Mammary epithelial cell (primary cell): Measurements from ENCODE around the gene PDRG1.

Experiments
- EZH2 ChIP-seq: IDR thresholded peaks from 2 replicates; pipeline ENCODE4 v1.6.1; 2012; ENCODE audit warnings: low read length, inconsistent platforms, borderline replicate concordance
- TF ChIP-seq, protein P1 (sequence below), 2 donors: IDR thresholded peaks in 1 of 2; conservative IDR thresholded peaks in 1 of 2; 2 replicates each; pipeline ENCODE4 v1.5.1; 2011 to 2012; ENCODE audit warnings: inconsistent platforms in 2 of 2, low read length in 2 of 2, mild to moderate bottlenecking in 2 of 2, control low read depth in 1 of 2, low read depth in 1 of 2; ENCODE audit not compliant: insufficient read depth in 1 of 2; ENCODE audit errors: extremely low read depth in 1 of 2

DNA sequence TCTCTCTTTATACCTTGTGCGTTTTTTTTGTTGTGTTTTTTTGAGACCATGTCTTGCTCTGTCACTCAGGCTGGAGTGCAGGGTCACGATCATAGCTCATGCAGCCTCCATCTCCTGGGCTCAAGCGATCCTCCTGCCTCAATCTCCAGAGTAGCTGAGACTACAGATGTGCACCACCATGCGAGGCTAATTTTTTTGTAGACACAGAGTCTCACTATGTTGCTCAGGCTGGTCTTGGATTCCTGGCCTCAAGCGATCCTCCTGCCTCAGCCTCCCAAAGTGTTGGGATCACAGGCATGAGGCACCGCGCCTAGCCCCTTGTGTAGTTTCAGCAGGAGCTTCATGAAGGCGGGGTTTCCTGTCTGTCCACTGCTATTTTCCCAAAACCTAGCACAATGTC is 27.3 kb downstream of the PDRG1 start:
- TF ChIP-seq, protein P1, sequence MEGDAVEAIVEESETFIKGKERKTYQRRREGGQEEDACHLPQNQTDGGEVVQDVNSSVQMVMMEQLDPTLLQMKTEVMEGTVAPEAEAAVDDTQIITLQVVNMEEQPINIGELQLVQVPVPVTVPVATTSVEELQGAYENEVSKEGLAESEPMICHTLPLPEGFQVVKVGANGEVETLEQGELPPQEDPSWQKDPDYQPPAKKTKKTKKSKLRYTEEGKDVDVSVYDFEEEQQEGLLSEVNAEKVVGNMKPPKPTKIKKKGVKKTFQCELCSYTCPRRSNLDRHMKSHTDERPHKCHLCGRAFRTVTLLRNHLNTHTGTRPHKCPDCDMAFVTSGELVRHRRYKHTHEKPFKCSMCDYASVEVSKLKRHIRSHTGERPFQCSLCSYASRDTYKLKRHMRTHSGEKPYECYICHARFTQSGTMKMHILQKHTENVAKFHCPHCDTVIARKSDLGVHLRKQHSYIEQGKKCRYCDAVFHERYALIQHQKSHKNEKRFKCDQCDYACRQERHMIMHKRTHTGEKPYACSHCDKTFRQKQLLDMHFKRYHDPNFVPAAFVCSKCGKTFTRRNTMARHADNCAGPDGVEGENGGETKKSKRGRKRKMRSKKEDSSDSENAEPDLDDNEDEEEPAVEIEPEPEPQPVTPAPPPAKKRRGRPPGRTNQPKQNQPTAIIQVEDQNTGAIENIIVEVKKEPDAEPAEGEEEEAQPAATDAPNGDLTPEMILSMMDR (conservative IDR thresholded peaks at IDR 0.05 in 1 of 2, IDR thresholded peaks at IDR 0.05 in 1 of 2; ENCODE audit: extremely low read depth in 1 of 2, insufficient read depth in 1 of 2, low read depth in 1 of 2, low read length in 2 of 2), result no peak
- TF ChIP-seq EZH2, result no peak
